Neural cell (in vitro differentiated cells): ENCODE measurements around the gene NDUFA11. TPM values are rescaled to one million over a fixed set of nuclear protein-coding genes. Genes with fewer than 3 reads are reported as not detected.
"Not testable (repeated sequence)": the region's sequence is repeated elsewhere in the genome, so short reads cannot be mapped to it uniquely, and the experiment has no call there.

Experiments
- H2AFZ ChIP-seq: fragments of 200-600, 300-800 bp; sonication (generic), shearing (Covaris generic); 2 replicates; pipeline ENCODE4 v1.6.0; 2014; ENCODE audit warnings: low read depth, mild to moderate bottlenecking, antibody characterized with exemption, low read length, moderate library complexity
- H3F3A ChIP-seq: fragments of 200-600 bp; shearing (Covaris generic); 2 replicates; pipeline ENCODE4 v1.6.1; 2016; ENCODE audit warnings: mild to moderate bottlenecking, moderate library complexity, mixed read lengths, antibody characterized with exemption, low read length; ENCODE audit not compliant: insufficient read depth, poor library complexity, severe bottlenecking
- H3K27ac ChIP-seq: fragments of 200-600, 300-800 bp; sonication (generic), shearing (Covaris generic); 2 replicates; pipeline ENCODE4 v1.5.1; 2014; ENCODE audit warnings: mild to moderate bottlenecking, low read length, moderate library complexity
- H3K27me3 ChIP-seq: fragments of 300-800, 200-600 bp; sonication (generic), shearing (Covaris generic); 2 replicates; pipeline ENCODE4 v1.6.0; 2014; ENCODE audit warnings: mild to moderate bottlenecking, low read depth, low read length, moderate library complexity; ENCODE audit not compliant: insufficient read depth
- H3K36me3 ChIP-seq: fragments of 300-800, 200-600 bp; sonication (generic), shearing (Covaris generic); 2 replicates; pipeline ENCODE4 v1.5.1; 2014; ENCODE audit warnings: mild to moderate bottlenecking, antibody characterized with exemption, low read length, moderate library complexity; ENCODE audit not compliant: insufficient read depth
- H3K4me2 ChIP-seq: fragments of 300-800, 200-600 bp; sonication (generic), shearing (Covaris generic); 2 replicates; pipeline ENCODE4 v1.6.0; 2014; ENCODE audit warnings: mild to moderate bottlenecking, low read length
- H3K4me3 ChIP-seq: fragments of 300-800, 200-600 bp; sonication (generic), shearing (Covaris generic); 2 replicates; pipeline ENCODE4 v1.5.1; 2014; ENCODE audit warnings: mild to moderate bottlenecking, low read length, moderate library complexity
- H3K79me2 ChIP-seq: fragments of 200-600 bp; shearing (Covaris generic); replicated peaks from 2 replicates; pipeline ENCODE4 v1.6.0; 2014; ENCODE audit warnings: mild to moderate bottlenecking, low read length, moderate library complexity; ENCODE audit not compliant: insufficient read depth
- H3K9ac ChIP-seq: fragments of 300-800, 200-600 bp; sonication (generic), shearing (Covaris generic); 2 replicates; pipeline ENCODE4 v1.6.1; 2016; ENCODE audit warnings: mild to moderate bottlenecking, low read length, mixed read lengths
- H3K9me2 ChIP-seq: fragments of 200-600 bp; shearing (Covaris generic); 2 replicates; pipeline ENCODE4 v1.6.1; 2016; ENCODE audit warnings: mild to moderate bottlenecking, low read length, mixed read lengths; ENCODE audit not compliant: insufficient read depth
- H3K9me3 ChIP-seq: fragments of 200-600, 300-800 bp; sonication (generic), shearing (Covaris generic); 2 replicates; pipeline ENCODE4 v1.6.1; 2016; ENCODE audit warnings: mild to moderate bottlenecking, mixed run types, low read length, moderate library complexity, mixed read lengths
- H4K20me1 ChIP-seq: fragments of 200-600 bp; shearing (Covaris generic); 2 replicates; pipeline ENCODE4 v1.6.1; 2016; ENCODE audit warnings: mild to moderate bottlenecking, mixed run types; ENCODE audit not compliant: insufficient read depth
- CTCF ChIP-seq: fragments of 450-650 bp; IDR thresholded peaks from 2 replicates; pipeline ENCODE4 v1.5.1; 2014; ENCODE audit warnings: antibody characterized with exemption, mild to moderate bottlenecking, moderate library complexity; ENCODE audit not compliant: poor library complexity, severe bottlenecking
- EP300 ChIP-seq: fragments of 450-650 bp; conservative IDR thresholded peaks from 2 replicates; pipeline ENCODE4 v1.6.1; 2014; ENCODE audit warnings: antibody characterized with exemption, mild to moderate bottlenecking, moderate library complexity; ENCODE audit not compliant: poor library complexity, severe bottlenecking
- EZH2 ChIP-seq: fragments of 200-600, 300-800 bp; shearing (Covaris generic), sonication (generic); IDR thresholded peaks from 2 replicates; pipeline ENCODE4 v1.6.1; 2014; ENCODE audit warnings: antibody characterized with exemption, low read length, borderline replicate concordance, mild to moderate bottlenecking; ENCODE audit not compliant: insufficient read depth, poor library complexity, severe bottlenecking
- MXI1 ChIP-seq: fragments of 450-650 bp; conservative IDR thresholded peaks from 2 replicates; pipeline ENCODE4 v1.6.1; 2014; ENCODE audit warnings: antibody characterized with exemption, mild to moderate bottlenecking; ENCODE audit not compliant: poor library complexity, severe bottlenecking
- POLR2AphosphoS5 ChIP-seq: IDR thresholded peaks from 2 replicates; pipeline ENCODE4 v1.6.1; 2012
- RAD21 ChIP-seq: fragments of 450-650 bp; conservative IDR thresholded peaks from 2 replicates; pipeline ENCODE4 v1.6.1; 2014; ENCODE audit warnings: antibody characterized with exemption, mild to moderate bottlenecking, moderate library complexity
- REST ChIP-seq: IDR thresholded peaks from 2 replicates; pipeline ENCODE4 v1.6.1; 2012; ENCODE audit warnings: borderline replicate concordance
- SMC3 ChIP-seq: fragments of 450-650 bp; conservative IDR thresholded peaks from 2 replicates; pipeline ENCODE4 v1.6.1; 2014; ENCODE audit warnings: antibody characterized with exemption, mild to moderate bottlenecking, moderate library complexity; ENCODE audit not compliant: poor library complexity
- TAF1 ChIP-seq: IDR thresholded peaks from 2 replicates; pipeline ENCODE4 v1.6.1; 2012; ENCODE audit warnings: low read depth
- polyA plus RNA-seq: library from polyadenylated mRNA; depleted of rRNA; stranded (reverse); fragments of >200 nt; gene quantifications from 2 replicates; pipeline ENCODE4 v1.2.3, GENCODE V29; 2014

NDUFA11 gene
- polyA plus RNA-seq, 1 donor from 2014 or later: 594 TPM

- Histone ChIP-seq H3K79me2 (no peaks in the 10 kb centered on the region), H3K9me2 (no peaks in the 10 kb centered on the region), H3K9me3 (no peaks in the 10 kb centered on the region), H3K4me3 (no peak overlapping the region), H3K36me3 (no peaks in the 10 kb centered on the region), H2AFZ (no peak overlapping the region), H3K27ac (no peak overlapping the region), H3K9ac (no peak overlapping the region), H3F3A (no peaks in the 10 kb centered on the region), H3K4me2 (no peak overlapping the region), H3K27me3 (no peaks in the 10 kb centered on the region), H4K20me1 (no peaks in the 10 kb centered on the region)
- no peak for TF ChIP-seq RAD21
- TF ChIP-seq EP300: no peak
- TF ChIP-seq SMC3: no peak
- TF ChIP-seq REST: no peak
- no peak for TF ChIP-seq CTCF
- no peak for TF ChIP-seq EZH2
- no peak for TF ChIP-seq POLR2AphosphoS5
- TF ChIP-seq TAF1: no peak
- TF ChIP-seq MXI1: no peak
These were observed 52.8 kb downstream of the NDUFA11 start for GRCh38 chr19:5850743-5851293.

- Histone ChIP-seq H4K20me1 (no peaks in the 10 kb centered on the region), H3K27ac (no peak overlapping the region)
- no peak for TF ChIP-seq RAD21
- TF ChIP-seq TAF1: no peak
- no peak for TF ChIP-seq SMC3
- no peak for TF ChIP-seq EZH2
- TF ChIP-seq REST: no peak
- no peak for TF ChIP-seq CTCF
These were observed 53.4 kb downstream of the NDUFA11 start for GRCh38 chr19:5850189-5850588.

GRCh38 chr19:5848621-5849020, 55.0 kb downstream of the NDUFA11 start:
- not testable (repeated sequence) for H3F3A ChIP-seq, H3K4me2 ChIP-seq, H3K9me3 ChIP-seq, H3K9me2 ChIP-seq, H3K4me3 ChIP-seq, H3K9ac ChIP-seq, H4K20me1 ChIP-seq, H3K27me3 ChIP-seq, H3K79me2 ChIP-seq, H2AFZ ChIP-seq, H3K27ac ChIP-seq, H3K36me3 ChIP-seq

More at GRCh38 chr19:5850189-5850588, 53.4 kb downstream of the NDUFA11 start:
- H3K9me3 ChIP-seq: no peaks in the 10 kb centered on the region
- H3K36me3 ChIP-seq: no peaks in the 10 kb centered on the region
- H3K79me2 ChIP-seq: no peaks in the 10 kb centered on the region
- H2AFZ ChIP-seq: no peak overlapping the region
- no peaks in the 10 kb centered on the region for H3K27me3 ChIP-seq
- H3K4me2 ChIP-seq: no peak overlapping the region
- no peak overlapping the region for H3K4me3 ChIP-seq
- H3F3A ChIP-seq: no peaks in the 10 kb centered on the region
- H3K9ac ChIP-seq: no peak overlapping the region
- no peaks in the 10 kb centered on the region for H3K9me2 ChIP-seq
